Common myeloid progenitor, CD34-positive (primary cell): Measurements from ENCODE around the gene TBX1.
"Not testable (repeated sequence)": the region's sequence is repeated elsewhere in the genome, so short reads cannot be mapped to it uniquely, and the experiment has no call there.

Source experiments
- CTCF ChIA-PET: fragments of 350-600 bp; sonication (Branson Sonifier 250); formaldehyde crosslinking; loops from one replicate; lab custom pipeline; 2021; ENCODE audit warnings: antibody characterized with exemption; lab: Charles Lee
- POLR2A ChIA-PET: fragments of 350-600 bp; sonication (Branson Sonifier 250); formaldehyde crosslinking; loops from one replicate; lab custom pipeline; 2021; ENCODE audit warnings: antibody characterized with exemption; lab: Charles Lee
- DNase-seq, 3 donors: peaks; one replicate each; pipeline versions ENCODE4 v3.0.0 to v3.0.0-alpha.2; 2013
- H3K27ac ChIP-seq, 2 experiments: 1 replicate in 1 of 2; 2 replicates in 1 of 2; pipeline ENCODE4 v1.7.0; 2013; ENCODE audit warnings: inconsistent platforms in 2 of 2, low read length in 2 of 2, mild to moderate bottlenecking in 2 of 2, low read depth in 1 of 2, moderate library complexity in 1 of 2; ENCODE audit not compliant: severe bottlenecking in 2 of 2, insufficient read depth in 1 of 2, poor library complexity in 1 of 2
- H3K27me3 ChIP-seq, 5 experiments: replicated peaks in 2 of 5; 1 replicate in 3 of 5; 2 replicates in 2 of 5; pipeline versions ENCODE4 v1.6.1 to v1.7.0; 2013; ENCODE audit warnings: low read length in 4 of 5, mild to moderate bottlenecking in 2 of 5, moderate library complexity in 2 of 5, inconsistent platforms in 1 of 5; ENCODE audit not compliant: insufficient read depth in 5 of 5, control insufficient read depth in 4 of 5
- H3K36me3 ChIP-seq, 4 experiments: 1 replicate in 2 of 4; 2 replicates in 2 of 4; pipeline versions ENCODE4 v1.6.1 to v1.7.0; 2013; ENCODE audit warnings: low read length in 3 of 4, control low read depth in 1 of 4, mild to moderate bottlenecking in 1 of 4; ENCODE audit not compliant: control insufficient read depth in 4 of 4, insufficient read depth in 4 of 4
- H3K4me1 ChIP-seq, 4 experiments: 1 replicate in 3 of 4; 2 replicates in 1 of 4; pipeline versions ENCODE4 v1.6.1 to v1.7.1; 2013; ENCODE audit warnings: low read length in 3 of 4, mild to moderate bottlenecking in 3 of 4, control low read depth in 1 of 4, inconsistent platforms in 1 of 4, moderate library complexity in 1 of 4; ENCODE audit not compliant: control insufficient read depth in 4 of 4, insufficient read depth in 4 of 4; ENCODE audit errors: control extremely low read depth in 1 of 4
- H3K4me3 ChIP-seq, 7 experiments: 1 replicate in 4 of 7; 2 replicates in 3 of 7; pipeline versions ENCODE4 v1.5.1 to v1.7.0; 2013; ENCODE audit warnings: mild to moderate bottlenecking in 7 of 7, low read length in 6 of 7, moderate library complexity in 6 of 7, inconsistent platforms in 2 of 7, low read depth in 2 of 7, control low read depth in 1 of 7; ENCODE audit not compliant: insufficient read depth in 4 of 7, control insufficient read depth in 1 of 7; ENCODE audit errors: extremely low read depth in 1 of 7
- H3K9me3 ChIP-seq, 5 experiments: 1 replicate in 4 of 5; 2 replicates in 1 of 5; pipeline versions ENCODE4 v1.6.1 to v1.7.1; 2013; ENCODE audit warnings: low read length in 4 of 5, mild to moderate bottlenecking in 2 of 5, inconsistent platforms in 1 of 5, low read depth in 1 of 5, moderate library complexity in 1 of 5; ENCODE audit not compliant: control insufficient read depth in 4 of 5, insufficient read depth in 2 of 5; ENCODE audit errors: control extremely low read depth in 1 of 5
- WGBS: methylation state at CpG from one replicate; pipeline ENCODE4 v1.1.5; 2013; ENCODE audit not compliant: insufficient coverage; 5-methylcytosine and 5-hydroxymethylcytosine counted together

TBX1 gene

DNA sequence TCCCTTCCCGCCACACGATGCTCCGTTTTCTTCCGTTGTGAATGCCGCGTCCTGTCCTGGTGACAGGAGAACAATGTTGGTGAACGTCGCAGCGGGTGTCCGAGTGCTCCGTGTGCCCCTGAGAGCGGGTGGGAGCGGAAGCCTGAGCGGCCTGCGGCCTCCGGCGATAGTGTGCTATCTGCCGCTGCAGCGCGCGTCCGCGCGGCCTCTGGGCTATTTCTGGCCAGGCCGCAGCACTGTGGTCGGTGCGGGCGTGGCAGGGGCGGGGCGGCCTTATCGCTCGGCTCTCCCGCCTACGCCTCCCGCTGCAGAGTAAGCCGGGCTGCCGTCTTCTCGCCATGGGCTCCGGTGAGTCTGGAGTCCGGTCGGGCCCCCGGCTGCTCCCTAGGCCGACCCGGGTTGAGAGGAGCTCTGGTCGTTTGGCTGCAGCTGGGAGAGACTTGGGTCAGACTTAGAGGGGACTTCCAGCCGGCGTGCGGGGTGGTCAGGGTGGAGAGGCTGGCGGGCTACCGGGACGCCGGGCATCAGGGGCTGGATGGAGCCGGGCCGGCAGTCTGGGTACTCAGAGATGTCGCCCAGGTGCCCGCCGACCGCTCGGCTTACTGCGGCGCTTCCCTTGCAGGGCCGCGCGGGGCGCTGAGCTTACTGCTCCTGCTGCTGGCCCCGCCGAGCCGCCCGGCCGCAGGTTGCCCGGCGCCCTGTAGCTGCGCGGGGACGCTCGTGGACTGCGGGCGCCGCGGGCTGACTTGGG, 37.2 kb upstream of the TBX1 start, which contains the start of gene GP1BB:
GP1BB (plus strand) TSS at position 308 of the 751 bp plus-strand sequence; CDS start at position 339, 31 bp downstream.
- peak within 1 kb of the TSS in 1 of 2 experiments; percentile 49 for H3K27ac ChIP-seq
- H3K27me3 ChIP-seq, result peaks cover 0 to 14% (median 8%) of the 10 kb centered on the region in 5 experiments
- under 1% methylated on average over 79 of the region's 80 CpGs for WGBS
- no peaks in the 10 kb centered on the region for H3K9me3 ChIP-seq
- peak within 1 kb of the TSS; percentile 31 to 78 (median 57) for H3K4me3 ChIP-seq
- peaks cover 0 to 55% (median 41%) of the 10 kb centered on the region in 4 experiments for H3K4me1 ChIP-seq
- peak; percentile 71 to 81 (median 71) for DNase-seq
- POLR2A ChIA-PET, result interaction anchor here (0.6 to 1.2 kb wide), 2 partner anchors 169 to 226 kb away, joined by 3 read pairs; no protein-coding TSS in a partner anchor
- CTCF ChIA-PET, result interaction anchor here (0.7 to 1.6 kb wide), 13 partner anchors 8 to 242 kb away, joined by 3 to 9 read pairs (median 3); no protein-coding TSS in a partner anchor
- peaks cover 0 to 22% (median 4%) of the 10 kb centered on the region in 4 experiments for H3K36me3 ChIP-seq

DNA sequence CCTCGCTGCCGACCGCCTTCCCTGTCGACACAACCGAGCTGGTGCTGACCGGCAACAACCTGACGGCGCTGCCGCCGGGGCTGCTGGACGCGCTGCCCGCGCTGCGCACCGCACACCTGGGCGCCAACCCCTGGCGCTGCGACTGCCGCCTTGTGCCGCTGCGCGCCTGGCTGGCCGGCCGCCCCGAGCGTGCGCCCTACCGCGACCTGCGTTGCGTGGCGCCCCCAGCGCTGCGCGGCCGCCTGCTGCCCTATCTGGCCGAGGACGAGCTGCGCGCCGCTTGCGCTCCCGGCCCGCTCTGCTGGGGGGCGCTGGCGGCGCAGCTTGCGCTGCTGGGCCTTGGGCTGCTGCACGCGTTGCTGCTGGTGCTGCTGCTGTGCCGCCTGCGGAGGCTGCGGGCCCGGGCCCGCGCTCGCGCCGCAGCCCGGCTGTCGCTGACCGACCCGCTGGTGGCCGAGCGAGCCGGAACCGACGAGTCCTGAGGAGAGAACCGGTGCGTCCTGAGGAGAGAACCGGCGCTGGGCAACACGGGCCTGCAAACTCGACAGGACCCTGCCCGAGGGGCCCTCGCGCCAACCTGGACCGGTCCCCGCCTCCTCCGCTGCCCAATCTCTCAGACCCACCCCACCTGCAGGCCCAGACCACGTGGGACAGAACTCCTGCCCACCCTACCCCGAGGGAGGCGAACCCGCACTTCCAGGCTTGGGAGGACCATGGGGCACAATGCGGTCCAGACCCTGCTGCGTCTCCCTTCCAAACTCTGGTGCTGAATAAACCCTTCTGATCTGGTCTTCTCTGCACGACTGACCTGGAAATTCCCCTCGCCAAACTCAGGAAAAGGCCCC, 36.4 kb upstream of the TBX1 start:
- Histone ChIP-seq H3K27me3 (peaks cover 0 to 14% (median 8%) of the 10 kb centered on the region in 5 experiments), H3K4me1 (peaks cover 0 to 48% (median 33%) of the 10 kb centered on the region in 4 experiments), H3K27ac (peak overlapping the region in 1 of 2 experiments; percentile 49), H3K36me3 (peaks cover 0 to 22% (median 4%) of the 10 kb centered on the region in 4 experiments), H3K4me3 (peak overlapping the region; percentile 31 to 78 (median 57)), H3K9me3 (no peaks in the 10 kb centered on the region)
- WGBS, result 6% methylated on average over 85 of the region's 89 CpGs
- DNase-seq, result peak; percentile 72 to 84 (median 82)
- POLR2A ChIA-PET, result interaction anchor here (0.6 to 1.2 kb wide), 2 partner anchors 168 to 226 kb away, joined by 3 read pairs; no protein-coding TSS in a partner anchor
- CTCF ChIA-PET, result interaction anchor here (0.7 to 1.6 kb wide), 12 partner anchors 9 to 241 kb away, joined by 3 to 9 read pairs (median 3); no protein-coding TSS in a partner anchor

DNA sequence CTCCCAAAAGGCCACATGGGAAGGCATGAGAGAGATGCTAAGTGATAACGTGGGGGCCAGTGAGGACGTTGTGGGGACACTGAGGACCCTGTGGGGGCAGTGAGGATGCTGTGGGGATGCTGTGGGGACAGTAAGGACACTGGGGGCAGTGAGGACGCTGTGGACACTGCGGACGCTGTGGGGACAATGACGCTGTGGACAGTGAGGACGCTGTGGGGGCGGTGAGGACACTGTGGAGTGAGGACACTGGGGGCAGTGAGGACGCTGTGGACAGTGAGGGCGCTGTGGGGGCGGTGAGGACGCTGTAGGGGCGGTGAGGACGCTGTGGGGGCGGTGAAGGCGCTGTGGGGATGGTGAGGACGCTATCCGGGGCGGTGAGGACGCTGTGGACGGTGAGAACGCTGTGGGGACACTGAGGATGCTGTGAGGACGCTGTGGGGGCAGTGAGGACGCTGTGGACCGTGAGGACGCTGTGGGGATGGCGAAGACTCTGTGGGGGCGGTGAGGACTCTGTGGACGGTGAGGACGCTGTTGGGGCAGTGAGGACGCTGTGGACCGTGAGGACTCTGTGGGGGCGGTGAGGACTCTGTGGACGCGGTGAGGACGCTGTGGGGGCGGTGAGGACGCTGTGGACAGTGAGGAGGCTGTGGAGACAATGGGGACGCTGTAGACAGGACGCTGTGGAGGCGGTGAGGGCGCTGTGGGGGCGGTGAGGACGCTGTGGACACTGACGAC, 35.5 kb upstream of the TBX1 start:
- CTCF ChIA-PET, result no interaction called here
- Histone ChIP-seq H3K9me3 (no peaks in the 10 kb centered on the region), H3K27ac (no peak overlapping the region), H3K27me3 (peaks cover 0 to 14% (median 6%) of the 10 kb centered on the region in 5 experiments), H3K36me3 (peaks cover 0 to 19% (median 4%) of the 10 kb centered on the region in 4 experiments), H3K4me1 (peaks cover 0 to 40% (median 28%) of the 10 kb centered on the region in 4 experiments), H3K4me3 (peak overlapping the region in 3 of 7 experiments; percentile 51 to 78 (median 64))
- no peak for DNase-seq
- 89% methylated on average over 38 of the region's 45 CpGs for WGBS
- POLR2A ChIA-PET, result no interaction called here

DNA sequence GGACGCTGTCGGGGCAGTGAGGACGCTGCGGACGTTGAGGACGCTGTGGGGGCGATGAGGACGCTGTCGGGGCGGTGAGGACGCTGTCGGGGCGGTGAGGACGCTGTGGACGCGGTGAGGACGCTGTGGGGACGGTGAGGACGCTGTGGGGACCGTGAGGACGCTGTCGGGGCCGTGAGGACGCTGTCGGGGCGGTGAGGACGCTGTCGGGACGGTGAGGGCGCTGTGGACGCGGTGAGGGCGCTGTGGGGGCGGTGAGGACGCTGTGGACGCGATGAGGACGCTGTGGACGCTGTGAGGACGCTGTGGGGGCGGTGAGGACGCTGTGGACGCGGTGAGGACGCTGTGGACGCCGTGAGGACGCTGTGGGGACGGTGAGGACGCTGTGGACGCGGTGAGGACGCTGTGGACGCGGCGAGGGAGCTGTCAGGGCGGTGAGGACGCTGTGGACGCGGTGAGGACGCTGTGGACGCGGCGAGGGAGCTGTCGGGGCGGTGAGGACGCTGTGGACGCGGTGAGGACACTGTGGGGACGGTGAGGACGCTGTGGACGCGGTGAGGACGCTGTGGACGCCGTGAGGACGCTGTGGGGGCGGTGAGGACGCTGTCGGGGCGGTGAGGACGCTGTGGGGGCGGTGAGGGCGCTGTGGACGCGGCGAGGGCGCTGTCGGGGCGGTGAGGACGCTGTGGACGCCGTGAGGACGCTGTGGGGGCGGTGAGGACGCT, 34.4 kb upstream of the TBX1 start:
- H3K36me3 ChIP-seq, CTCF ChIA-PET, H3K4me3 ChIP-seq, POLR2A ChIA-PET, DNase-seq, H3K9me3 ChIP-seq, H3K27ac ChIP-seq: not testable (repeated sequence)
- WGBS, result 93% methylated on average over 83 of the region's 96 CpGs
- Histone ChIP-seq H3K27me3 (peaks cover 0 to 14% (median 4%) of the 10 kb centered on the region in 5 experiments), H3K4me1 (peaks cover 0 to 42% (median 33%) of the 10 kb centered on the region in 4 experiments)

DNA sequence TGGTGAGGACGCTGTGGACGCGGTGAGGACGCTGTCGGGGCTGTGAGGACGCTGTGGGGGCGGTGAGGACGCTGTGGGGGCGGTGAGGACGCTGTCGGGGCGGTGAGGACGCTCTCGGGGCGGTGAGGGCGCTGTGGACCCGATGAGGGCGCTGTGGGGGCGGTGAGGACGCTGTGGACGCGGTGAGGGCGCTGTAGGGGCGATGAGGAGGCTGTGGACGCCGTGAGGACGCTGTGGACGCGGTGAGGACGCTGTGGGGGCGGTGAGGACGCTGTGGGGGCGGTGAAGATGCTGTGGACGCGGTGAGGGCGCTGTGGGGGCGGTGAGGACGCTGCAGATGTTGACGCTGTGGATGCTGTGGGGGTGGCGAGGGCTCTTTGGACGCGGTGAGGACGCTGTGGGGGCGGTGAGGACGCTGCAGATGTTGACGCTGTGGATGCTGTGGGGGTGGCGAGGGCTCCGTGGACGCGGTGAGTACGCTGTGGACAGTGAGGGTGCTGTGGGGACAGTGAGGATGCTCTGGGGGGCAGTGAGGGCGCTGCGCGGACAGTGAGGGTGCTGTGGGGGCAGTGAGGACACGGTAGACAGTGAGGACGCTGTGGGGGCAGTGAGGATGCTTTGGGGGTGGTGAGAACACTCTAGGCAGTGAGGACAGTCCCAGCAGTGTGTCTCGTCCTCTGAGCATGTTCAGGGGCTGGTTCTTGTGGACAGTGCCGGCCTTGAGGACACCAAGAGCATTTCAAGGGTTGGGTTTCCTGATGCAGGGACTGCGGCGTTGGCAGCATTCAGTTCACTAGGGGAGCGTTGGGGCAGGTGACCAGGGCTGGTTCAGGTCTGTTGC, 33.0 kb upstream of the TBX1 start:
- CTCF ChIA-PET, result no interaction called here

More for the DNA sequence above, 33.0 kb upstream of the TBX1 start:
- Histone ChIP-seq H3K27me3 (peaks cover 0 to 14% (median 2%) of the 10 kb centered on the region in 5 experiments), H3K36me3 (no peaks in the 10 kb centered on the region), H3K9me3 (no peaks in the 10 kb centered on the region), H3K27ac (no peak overlapping the region), H3K4me1 (peaks cover 0 to 35% (median 30%) of the 10 kb centered on the region in 4 experiments), H3K4me3 (no peak overlapping the region)
- WGBS, result 85% methylated on average over 53 of the region's 61 CpGs
- no peak for DNase-seq
- POLR2A ChIA-PET, result no interaction called here
